B cell (primary cell): ENCODE data around the gene RRAGA.

Source experiments
- EZH2 ChIP-seq: IDR thresholded peaks from 2 replicates; pipeline ENCODE4 v1.6.1; 2012; ENCODE audit warnings: borderline replicate concordance, low read depth, mild to moderate bottlenecking, moderate library complexity, low read length; ENCODE audit not compliant: insufficient read depth, poor library complexity, severe bottlenecking
- TF ChIP-seq, protein P1 (sequence below): fragments of 200-600 bp; IDR thresholded peaks from one replicate; pipeline ENCODE4 v1.8.0; 2022; ENCODE audit warnings: antibody characterized with exemption, mild to moderate bottlenecking

DNA sequence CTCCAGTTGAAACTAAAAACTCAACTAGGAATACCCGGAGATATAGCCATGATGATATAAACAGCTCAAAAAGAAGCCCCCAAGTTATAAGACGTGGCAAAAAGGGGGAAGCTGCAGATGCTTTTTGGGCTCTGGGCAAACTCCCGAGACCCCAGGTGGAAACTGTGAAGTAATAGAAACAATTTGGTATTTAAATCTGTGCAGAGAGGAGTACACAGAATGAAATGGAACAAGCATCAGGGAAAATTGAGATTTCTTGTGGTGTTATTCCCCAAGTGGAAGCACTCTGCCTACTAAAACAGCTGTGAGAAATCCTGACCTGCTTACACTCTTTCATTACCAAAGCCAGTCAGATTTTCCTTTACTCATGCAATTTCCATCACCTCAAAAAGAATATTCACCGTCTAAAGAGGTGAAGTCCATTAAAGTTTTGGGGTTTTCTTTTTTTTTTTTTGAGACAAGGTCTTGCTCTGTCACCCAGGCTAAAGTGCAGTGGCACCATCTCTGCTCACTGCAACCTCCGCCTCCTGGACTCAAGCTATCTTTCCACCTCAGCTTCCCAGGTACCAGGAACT, 39.7 kb upstream of the RRAGA start:
- TF ChIP-seq, protein P1, sequence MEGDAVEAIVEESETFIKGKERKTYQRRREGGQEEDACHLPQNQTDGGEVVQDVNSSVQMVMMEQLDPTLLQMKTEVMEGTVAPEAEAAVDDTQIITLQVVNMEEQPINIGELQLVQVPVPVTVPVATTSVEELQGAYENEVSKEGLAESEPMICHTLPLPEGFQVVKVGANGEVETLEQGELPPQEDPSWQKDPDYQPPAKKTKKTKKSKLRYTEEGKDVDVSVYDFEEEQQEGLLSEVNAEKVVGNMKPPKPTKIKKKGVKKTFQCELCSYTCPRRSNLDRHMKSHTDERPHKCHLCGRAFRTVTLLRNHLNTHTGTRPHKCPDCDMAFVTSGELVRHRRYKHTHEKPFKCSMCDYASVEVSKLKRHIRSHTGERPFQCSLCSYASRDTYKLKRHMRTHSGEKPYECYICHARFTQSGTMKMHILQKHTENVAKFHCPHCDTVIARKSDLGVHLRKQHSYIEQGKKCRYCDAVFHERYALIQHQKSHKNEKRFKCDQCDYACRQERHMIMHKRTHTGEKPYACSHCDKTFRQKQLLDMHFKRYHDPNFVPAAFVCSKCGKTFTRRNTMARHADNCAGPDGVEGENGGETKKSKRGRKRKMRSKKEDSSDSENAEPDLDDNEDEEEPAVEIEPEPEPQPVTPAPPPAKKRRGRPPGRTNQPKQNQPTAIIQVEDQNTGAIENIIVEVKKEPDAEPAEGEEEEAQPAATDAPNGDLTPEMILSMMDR: no peak
- TF ChIP-seq EZH2: no peak
